NCI-H1694 (cell line): ENCODE data around the gene ASAP2.

Experiments
- DNase-seq: peaks from one replicate; lab custom pipeline; 2025; lab: John Stamatoyannopoulos, UW

The ASAP2 gene

DNA sequence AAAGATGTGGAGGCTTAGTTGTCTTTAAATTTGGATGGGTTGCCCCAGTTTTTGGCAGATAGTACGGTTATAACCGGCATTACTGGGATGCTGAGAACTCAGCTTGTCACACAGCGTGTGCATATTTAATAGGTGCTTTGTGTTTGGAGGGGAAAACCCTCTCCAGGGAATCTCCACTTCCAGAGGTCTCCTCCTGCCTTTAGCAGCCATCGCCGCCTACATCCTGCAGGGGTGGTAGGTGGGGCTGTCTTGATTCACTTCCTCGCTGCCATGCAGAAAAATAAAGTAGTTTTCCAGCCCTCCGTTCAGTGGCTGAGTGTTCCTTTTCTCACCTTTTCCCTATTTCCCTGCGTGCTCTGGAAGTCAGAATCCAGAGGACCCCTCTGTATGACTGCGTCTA, 140.3 kb downstream of the ASAP2 start:
- no peak for DNase-seq

GRCh38 chr2:9347411-9347881, 140.8 kb downstream of the ASAP2 start:
- DNase-seq, result no peak

- no peak for DNase-seq
These were observed 147.7 kb downstream of the ASAP2 start for GRCh38 chr2:9354318-9354717.

DNA sequence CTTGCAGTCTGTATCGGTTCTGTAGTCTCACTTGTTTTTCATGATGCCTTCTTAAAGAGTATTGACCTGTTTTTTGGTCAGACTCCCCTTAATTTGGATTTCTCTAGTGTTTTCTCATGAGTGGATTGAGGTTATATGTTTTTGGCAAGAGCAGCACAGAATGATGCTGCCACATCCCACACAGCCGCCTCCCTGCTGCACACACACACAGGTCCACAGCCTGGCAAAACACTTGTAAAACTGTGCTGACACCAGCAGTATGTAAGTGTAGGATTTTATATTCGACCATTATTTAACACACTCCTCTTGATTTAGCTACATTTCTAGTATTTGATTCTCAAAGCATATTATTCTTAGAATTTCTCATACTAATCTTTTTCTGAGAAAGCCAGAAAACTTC, 148.7 kb downstream of the ASAP2 start:
- DNase-seq, result no peak

GRCh38 chr2:9355716-9356115, 149.1 kb downstream of the ASAP2 start:
- DNase-seq, result no peak

GRCh38 chr2:9356261-9356660, 149.6 kb downstream of the ASAP2 start:
- peak; percentile 73 for DNase-seq

GRCh38 chr2:9358846-9359245, 152.2 kb downstream of the ASAP2 start:
- no peak for DNase-seq

DNA sequence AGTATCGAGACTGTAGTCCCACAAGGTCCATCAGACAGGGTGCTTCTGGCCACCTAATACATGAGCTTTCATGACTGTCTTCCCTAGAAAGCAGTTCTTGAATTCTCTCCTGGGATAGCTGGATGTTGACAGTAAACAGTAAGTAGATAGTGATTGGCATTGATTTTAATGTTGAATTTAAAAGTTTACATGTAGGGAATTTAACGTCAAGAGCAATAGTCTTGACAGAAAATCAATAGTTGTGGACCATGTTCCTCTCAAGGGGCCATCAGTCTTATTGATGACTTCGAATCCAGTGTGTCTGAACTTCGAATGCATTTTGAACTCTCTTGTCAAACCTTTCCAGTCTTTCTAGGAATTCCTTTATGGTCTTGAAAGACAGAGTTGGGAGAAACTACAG, 152.9 kb downstream of the ASAP2 start:
- DNase-seq, result no peak

DNA sequence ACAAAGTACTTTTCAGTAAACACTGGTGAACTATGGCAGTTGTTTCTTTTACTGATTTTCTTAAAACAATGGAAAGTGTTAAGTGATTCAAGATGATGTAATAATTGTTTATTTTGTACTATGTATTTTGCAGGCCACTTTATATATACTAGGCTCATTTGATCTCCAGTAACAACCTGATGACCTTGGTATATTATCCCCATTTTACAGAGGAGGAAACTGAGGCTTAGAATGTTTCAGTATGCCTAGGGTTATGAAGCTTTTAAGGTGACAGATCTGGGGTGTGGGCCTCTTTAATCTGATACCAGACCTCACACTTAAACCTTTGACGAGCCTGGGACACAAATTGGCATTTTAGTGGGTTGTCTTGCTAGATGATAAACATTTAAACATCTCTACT, 153.5 kb downstream of the ASAP2 start:
- DNase-seq, result no peak

DNA sequence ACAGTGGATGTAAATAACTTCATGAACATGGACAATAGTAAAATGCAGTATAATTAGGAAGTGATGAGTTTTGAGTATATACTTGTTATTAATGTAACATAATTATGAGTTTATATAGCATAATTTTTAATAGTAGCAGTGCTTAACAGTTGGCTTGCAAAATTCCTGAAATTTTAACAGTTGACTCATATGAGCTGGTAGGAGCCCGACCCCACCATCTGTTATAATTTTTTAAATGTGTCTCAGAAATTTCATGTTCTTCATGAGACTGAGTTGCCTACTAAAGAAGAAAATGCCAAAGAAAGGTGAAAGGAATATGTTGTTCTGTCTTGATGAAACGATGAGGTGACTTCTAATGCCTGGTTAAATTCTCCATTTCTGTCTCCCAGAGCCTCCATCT, 154.1 kb downstream of the ASAP2 start:
- no peak for DNase-seq

DNA sequence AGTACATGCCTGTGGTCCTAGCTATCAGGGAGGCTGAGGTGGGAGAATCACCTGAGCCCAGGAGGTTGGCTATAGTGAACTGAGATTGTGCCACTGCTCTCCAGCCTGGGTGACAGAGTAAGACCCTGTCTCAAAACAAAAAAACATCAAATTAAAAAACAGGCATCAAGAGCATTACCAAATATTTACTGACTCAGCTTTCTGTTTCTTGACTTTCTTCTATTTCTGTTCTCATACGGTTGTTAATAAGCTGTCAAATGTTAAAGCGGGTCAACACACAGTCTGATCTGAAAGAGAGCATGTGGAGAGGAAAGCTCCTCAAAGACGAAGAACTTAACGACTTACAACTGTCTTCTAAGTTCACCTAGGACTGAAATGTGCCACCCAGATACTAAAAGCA, 157.8 kb downstream of the ASAP2 start:
- DNase-seq, result no peak

GRCh38 chr2:9364791-9365497, 158.3 kb downstream of the ASAP2 start:
- no peak for DNase-seq

DNA sequence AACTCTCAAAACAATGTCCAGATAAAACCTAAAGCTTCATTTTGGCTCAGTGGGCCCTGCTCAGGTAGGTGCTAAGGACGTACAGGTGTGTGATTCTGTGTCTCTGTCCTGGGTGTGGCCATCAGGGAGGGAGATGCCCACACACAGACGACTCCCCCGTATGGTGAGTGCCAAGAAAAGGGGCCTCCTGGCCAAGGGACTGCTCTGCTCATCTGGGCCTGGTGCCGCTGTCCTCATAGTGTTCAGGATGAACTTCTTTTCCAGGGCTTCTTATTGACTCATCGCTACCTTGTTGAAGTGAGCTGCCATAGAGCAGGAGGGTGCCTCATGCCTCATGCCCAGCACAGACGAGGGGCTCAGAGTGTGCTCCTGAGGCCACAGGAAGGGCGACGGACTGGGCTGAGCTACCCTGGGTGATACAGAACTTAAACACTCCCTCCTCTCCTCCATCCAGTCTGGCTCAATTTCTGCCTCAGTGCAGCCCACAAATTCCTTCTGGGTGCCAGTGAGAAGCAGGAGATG, 158.9 kb downstream of the ASAP2 start:
- DNase-seq, result no peak

- peak; percentile 97 for DNase-seq
These were observed 159.4 kb downstream of the ASAP2 start for GRCh38 chr2:9366026-9366425.

GRCh38 chr2:9370746-9371145, 164.1 kb downstream of the ASAP2 start:
- no peak for DNase-seq

DNA sequence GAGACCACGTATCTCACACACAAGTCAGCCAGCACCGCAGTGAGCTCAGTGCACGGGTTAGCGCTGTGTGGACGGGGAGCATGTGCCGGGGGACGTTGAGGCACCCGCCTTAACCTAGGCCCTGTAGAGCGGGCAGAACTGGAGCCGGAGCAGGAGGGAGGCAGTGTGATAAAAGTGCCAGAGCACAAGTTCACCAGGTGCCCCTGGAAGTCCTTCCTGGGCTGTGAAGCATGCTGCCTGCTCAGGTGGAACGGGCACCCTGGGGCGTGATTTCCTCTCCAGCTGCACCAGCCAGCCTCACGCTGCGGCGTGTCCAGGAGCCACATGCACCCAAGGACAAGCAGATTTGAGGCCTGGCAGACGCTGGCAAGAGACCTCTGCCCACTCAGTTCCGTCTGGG, 166.4 kb downstream of the ASAP2 start:
- DNase-seq, result no peak

DNA sequence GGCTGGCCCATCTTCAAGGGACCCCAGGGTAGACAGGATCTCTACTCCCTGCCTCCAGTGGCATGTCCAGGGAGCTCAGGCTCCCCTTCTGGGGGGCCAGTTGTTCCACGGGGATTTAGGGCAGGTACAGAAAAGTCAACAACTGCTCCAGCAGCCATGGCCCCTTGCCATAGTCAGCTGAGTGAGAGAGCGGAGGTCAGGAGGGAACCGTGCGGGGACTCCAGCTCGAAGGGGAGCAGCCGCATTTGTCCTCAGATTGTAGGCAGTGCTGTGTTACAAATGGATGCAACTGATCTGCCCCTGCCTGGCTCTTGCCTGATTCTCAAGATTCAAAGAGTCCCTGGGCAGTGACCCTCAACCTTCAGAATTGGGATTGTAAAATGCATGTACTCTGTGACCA, 166.9 kb downstream of the ASAP2 start:
- DNase-seq, result no peak

DNA sequence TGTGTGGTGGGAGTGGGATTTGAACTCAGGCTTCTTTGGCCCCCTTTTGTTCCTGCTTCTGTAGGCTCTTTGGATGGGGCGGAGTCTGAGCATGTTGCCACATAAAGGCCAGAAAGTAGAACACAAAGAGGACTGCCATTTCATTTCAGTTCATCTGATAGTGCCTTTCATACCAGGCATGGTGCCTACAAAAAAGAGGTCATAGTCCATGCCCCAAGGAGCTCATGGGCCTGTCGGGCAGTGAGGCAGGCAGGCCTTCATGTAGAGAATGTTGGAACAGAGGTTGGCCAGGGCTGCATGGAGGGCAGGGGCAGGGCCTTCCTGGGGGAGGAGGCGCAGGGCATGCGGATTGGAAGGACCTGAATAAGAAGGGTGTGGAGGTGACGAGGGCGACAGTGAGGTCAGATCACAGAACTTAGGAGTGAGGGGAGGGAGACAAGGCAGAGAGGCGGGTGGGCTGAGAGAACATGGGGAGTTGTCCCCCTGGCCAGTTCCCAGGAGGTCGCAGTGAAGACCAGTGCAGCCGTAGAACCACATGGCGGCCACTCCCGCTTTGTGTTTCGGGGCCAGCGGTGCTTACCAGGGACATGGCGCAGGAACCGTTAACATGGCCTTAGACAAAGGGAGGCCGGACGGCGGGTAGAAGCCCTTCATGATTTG, 167.6 kb downstream of the ASAP2 start:
- no peak for DNase-seq

DNA sequence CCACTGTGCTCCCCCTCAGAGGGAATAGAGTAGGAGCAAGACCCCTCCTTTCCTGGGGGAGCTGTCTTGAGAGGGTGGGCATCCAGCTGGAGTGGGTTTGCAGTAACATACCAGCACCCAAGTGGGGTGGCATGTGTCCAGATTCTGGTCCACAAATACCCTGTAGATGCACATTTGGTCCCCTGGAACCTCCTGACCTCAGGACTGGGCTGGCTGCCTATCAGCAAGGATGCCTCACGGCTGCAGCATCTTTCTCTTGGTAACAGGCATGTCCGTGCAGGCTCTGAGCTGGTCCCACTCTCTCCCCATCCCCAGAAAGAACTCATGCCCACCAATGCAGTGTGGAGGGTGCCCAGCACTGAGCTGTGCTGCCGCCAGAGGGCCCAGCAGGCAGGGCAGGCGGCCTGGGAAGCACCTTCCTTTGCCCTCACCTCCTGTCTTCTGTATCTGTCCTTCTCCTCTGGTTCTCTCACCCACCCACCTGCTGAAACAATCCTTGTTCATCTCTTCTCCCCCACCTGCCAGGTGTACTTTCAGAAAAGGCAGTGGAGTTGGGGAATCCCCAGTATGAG, 169.3 kb downstream of the ASAP2 start:
- no peak for DNase-seq

- DNase-seq, result no peak
These were observed 171.0 kb downstream of the ASAP2 start for GRCh38 chr2:9377461-9378097.

GRCh38 chr2:9378433-9379390, 172.1 kb downstream of the ASAP2 start:
- peak; percentile 99 for DNase-seq

DNA sequence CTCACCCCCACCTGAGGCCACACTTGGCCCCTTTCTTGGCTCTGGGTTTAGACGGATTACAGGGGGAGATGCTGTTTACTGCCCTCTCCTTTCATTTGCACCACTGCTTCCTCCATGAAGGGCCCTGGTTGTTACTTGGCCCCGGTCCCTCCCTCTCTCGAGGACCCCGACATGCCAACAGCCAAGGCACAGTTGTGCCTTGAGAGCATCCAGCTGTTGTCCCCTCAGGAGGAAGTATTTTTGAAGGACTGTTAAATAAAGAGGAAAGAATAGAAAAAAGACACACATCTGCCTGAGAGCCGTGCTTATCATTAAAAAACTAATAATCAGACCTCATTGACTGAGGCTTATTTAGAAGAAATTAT, 172.8 kb downstream of the ASAP2 start:
- no peak for DNase-seq
